Measurements from ENCODE around the gene HHIPL2. TPM values are rescaled to one million over a fixed set of nuclear protein-coding genes. Genes with fewer than 3 reads are reported as not detected.
"Not testable (repeated sequence)": the region's sequence is repeated elsewhere in the genome, so short reads cannot be mapped to it uniquely, and the experiment has no call there.

Gene HHIPL2
- total and polyA plus RNA-seq, 2 of the 4 experiments (the other 2 are of a cell fraction): under 0.01 to 0.12 TPM

GRCh38 chr1:222521299-222522104, 26.4 kb downstream of the HHIPL2 start (continued):
- TF ChIP-seq POLR2A (IDR thresholded peaks at IDR 0.05; ENCODE audit: low read depth, low read length): no peak

GRCh38 chr1:222489496-222489895, 58.4 kb downstream of the HHIPL2 start:
- H3K27ac ChIP-seq (ENCODE audit: insufficient read depth, low read length); H2BK20ac ChIP-seq (ENCODE audit: low read depth, low read length); H2BK15ac ChIP-seq (ENCODE audit: low read depth, low read length); intact Hi-C loops (cut with micrococcal nuclease); dilution Hi-C loops (cut with HindIII; ENCODE audit: low sequenced_read_pairs, unreplicated experiment); H3K56ac ChIP-seq (ENCODE audit: extremely low read depth, insufficient read depth, low read length); H2BK120ac ChIP-seq (ENCODE audit: low read depth, low read length); H3K9ac ChIP-seq (ENCODE audit: low read depth, low read length); H2AK9ac ChIP-seq (replicated peaks; ENCODE audit: low read depth, low read length, poor library complexity); ATAC-seq (ENCODE audit: low read depth); BruUV-seq (replicated peaks); H4K5ac ChIP-seq (ENCODE audit: low read depth, low read length); H3K27me3 ChIP-seq (ENCODE audit: control insufficient read depth, insufficient read depth, low read length); H2BK5ac ChIP-seq (ENCODE audit: low read depth, low read length, poor library complexity, severe bottlenecking); H3K18ac ChIP-seq (ENCODE audit: low read depth, low read length); H3K36me3 ChIP-seq (ENCODE audit: control insufficient read depth, insufficient read depth, low read length); H3K4me3 ChIP-seq (ENCODE audit: insufficient read depth, low read depth, low read length); POLR2A ChIA-PET (ENCODE audit: unreplicated experiment); H3K9me3 ChIP-seq (ENCODE audit: control insufficient read depth, insufficient read depth, low read length); H4K91ac ChIP-seq (ENCODE audit: insufficient read depth, low read depth, low read length); H3K23ac ChIP-seq (ENCODE audit: low read depth, low read length); H3K4me1 ChIP-seq (ENCODE audit: control insufficient read depth, insufficient read depth, low read length); H3K79me1 ChIP-seq (ENCODE audit: low read depth in 1 of 2, low read length in 2 of 2); H2AK5ac ChIP-seq (ENCODE audit: low read depth, low read length); H3K9me1 ChIP-seq (ENCODE audit: insufficient read depth, low read length); H4K8ac ChIP-seq (ENCODE audit: low read depth in 2 of 2, low read length in 2 of 2); H3K4me2 ChIP-seq (ENCODE audit: low read depth, low read length); H3K4ac ChIP-seq (ENCODE audit: low read depth, low read length); in situ Hi-C loops (cut with MboI; ENCODE audit: low sequenced_read_pairs); H4K20me1 ChIP-seq (ENCODE audit: insufficient read depth, low read length); H3K14ac ChIP-seq (replicated peaks; ENCODE audit: low read depth, low read length); H2AFZ ChIP-seq (replicated peaks; ENCODE audit: low read length, poor library complexity); CTCF ChIA-PET: not testable (repeated sequence)
- peak; percentile 95 for DNase-seq
- TF ChIP-seq FOS (IDR thresholded peaks at IDR 0.05; ENCODE audit: low read depth, low read length) (0 out of 2 replicates have a peak, but pooled peaks have one; percentile 22), CEBPB (IDR thresholded peaks at IDR 0.05; ENCODE audit: low read depth, low read length) (peak; percentile 84)
- WGBS, 2 experiments (ENCODE audit: extremely low coverage in 2 of 2, insufficient read length in 1 of 2): no CpG with 5 or more reads among the region's 5 CpGs

GRCh38 chr1:222487774-222488173, 60.1 kb downstream of the HHIPL2 start:
- H3K4me3 ChIP-seq (ENCODE audit: insufficient read depth, low read depth, low read length); ATAC-seq (ENCODE audit: low read depth); H3K4ac ChIP-seq (ENCODE audit: low read depth, low read length); H3K23ac ChIP-seq (ENCODE audit: low read depth, low read length); H3K9me3 ChIP-seq (ENCODE audit: control insufficient read depth, insufficient read depth, low read length); H3K4me2 ChIP-seq (ENCODE audit: low read depth, low read length); H2AFZ ChIP-seq (replicated peaks; ENCODE audit: low read length, poor library complexity); H4K20me1 ChIP-seq (ENCODE audit: insufficient read depth, low read length); in situ Hi-C loops (cut with MboI; ENCODE audit: low sequenced_read_pairs); H3K4me1 ChIP-seq (ENCODE audit: control insufficient read depth, insufficient read depth, low read length); BruUV-seq (replicated peaks); intact Hi-C loops (cut with micrococcal nuclease); H4K5ac ChIP-seq (ENCODE audit: low read depth, low read length); H4K91ac ChIP-seq (ENCODE audit: insufficient read depth, low read depth, low read length); H3K27me3 ChIP-seq (ENCODE audit: control insufficient read depth, insufficient read depth, low read length); H3K27ac ChIP-seq (ENCODE audit: insufficient read depth, low read length); H3K9me1 ChIP-seq (ENCODE audit: insufficient read depth, low read length); POLR2A ChIA-PET (ENCODE audit: unreplicated experiment); H3K36me3 ChIP-seq (ENCODE audit: control insufficient read depth, insufficient read depth, low read length); H2BK20ac ChIP-seq (ENCODE audit: low read depth, low read length); H2BK5ac ChIP-seq (ENCODE audit: low read depth, low read length, poor library complexity, severe bottlenecking); H3K56ac ChIP-seq (ENCODE audit: extremely low read depth, insufficient read depth, low read length); H3K14ac ChIP-seq (replicated peaks; ENCODE audit: low read depth, low read length); H2AK9ac ChIP-seq (replicated peaks; ENCODE audit: low read depth, low read length, poor library complexity); DNase-seq; H2BK120ac ChIP-seq (ENCODE audit: low read depth, low read length); H4K8ac ChIP-seq (ENCODE audit: low read depth in 2 of 2, low read length in 2 of 2); H3K9ac ChIP-seq (ENCODE audit: low read depth, low read length); H2BK15ac ChIP-seq (ENCODE audit: low read depth, low read length); dilution Hi-C loops (cut with HindIII; ENCODE audit: low sequenced_read_pairs, unreplicated experiment); H2AK5ac ChIP-seq (ENCODE audit: low read depth, low read length); CTCF ChIA-PET; H3K79me1 ChIP-seq (ENCODE audit: low read depth in 1 of 2, low read length in 2 of 2); H3K18ac ChIP-seq (ENCODE audit: low read depth, low read length): not testable (repeated sequence)
- WGBS, 2 experiments (ENCODE audit: extremely low coverage in 2 of 2, insufficient read length in 1 of 2): no CpG with 5 or more reads among the region's 27 CpGs

Measured in IMR-90 (cell line).